ENCODE data around the gene CACNA1S. TPM values are rescaled to one million over a fixed set of nuclear protein-coding genes. Genes with fewer than 3 reads are reported as not detected.
A peak's percentile ranks its signal among the peaks of the same experiment; 100 is the strongest.

CACNA1S gene
- total RNA-seq, 1 donor from 2014 or later = not detected

GRCh38 chr1:201036188-201036842, 75.9 kb downstream of the CACNA1S start:
- Mint-ChIP-seq H3K4me1 (no peaks in the 10 kb centered on the region), H3K36me3 (no peaks in the 10 kb centered on the region), H3K9me3 (no peaks in the 10 kb centered on the region), H3K4me3 (no peak overlapping the region), H3K27ac (no peak overlapping the region), H3K27me3 (ENCODE audit: low read depth) (peaks cover 3% of the 10 kb centered on the region)
- DNase-seq (ENCODE audit: low spot score in 2 of 2, unreplicated experiment in 2 of 2) = no peak
- no peak for TF ChIP-seq CTCF (IDR thresholded peaks at IDR 0.05; ENCODE audit: unreplicated experiment)

- TF ChIP-seq CTCF (IDR thresholded peaks at IDR 0.05; ENCODE audit: unreplicated experiment) = no peak
- Mint-ChIP-seq H3K27me3 (ENCODE audit: low read depth) (peaks cover 6% of the 10 kb centered on the region), H3K4me1 (no peaks in the 10 kb centered on the region), H3K36me3 (no peaks in the 10 kb centered on the region), H3K27ac (no peak overlapping the region), H3K4me3 (no peak overlapping the region), H3K9me3 (no peaks in the 10 kb centered on the region)
- no peak for DNase-seq (ENCODE audit: low spot score in 2 of 2, unreplicated experiment in 2 of 2)
Observed at GRCh38 chr1:201034671-201035070, 77.6 kb downstream of the CACNA1S start.

- no peaks in the 10 kb centered on the region for H3K4me1 Mint-ChIP-seq
- no peak overlapping the region for H3K27ac Mint-ChIP-seq
- no peaks in the 10 kb centered on the region for H3K36me3 Mint-ChIP-seq
- peaks cover 6% of the 10 kb centered on the region for H3K27me3 Mint-ChIP-seq (ENCODE audit: low read depth)
- TF ChIP-seq CTCF (IDR thresholded peaks at IDR 0.05; ENCODE audit: unreplicated experiment) = no peak
- no peak overlapping the region for H3K4me3 Mint-ChIP-seq
- H3K9me3 Mint-ChIP-seq = no peaks in the 10 kb centered on the region
- no peak for DNase-seq (ENCODE audit: low spot score in 2 of 2, unreplicated experiment in 2 of 2)
Observed at GRCh38 chr1:201032408-201032807, 79.8 kb downstream of the CACNA1S start.

GRCh38 chr1:201028461-201028889, 83.8 kb downstream of the CACNA1S start:
- Mint-ChIP-seq H3K27ac (no peak overlapping the region), H3K9me3 (no peaks in the 10 kb centered on the region), H3K27me3 (ENCODE audit: low read depth) (peaks cover 19% of the 10 kb centered on the region), H3K4me3 (no peak overlapping the region), H3K4me1 (peaks cover 18% of the 10 kb centered on the region), H3K36me3 (no peaks in the 10 kb centered on the region)
- no peak for TF ChIP-seq CTCF (IDR thresholded peaks at IDR 0.05; ENCODE audit: unreplicated experiment)
- DNase-seq (ENCODE audit: low spot score in 2 of 2, unreplicated experiment in 2 of 2) = no peak

- no peak for DNase-seq (ENCODE audit: low spot score in 2 of 2, unreplicated experiment in 2 of 2)
- Mint-ChIP-seq H3K4me3 (no peak overlapping the region), H3K27ac (peak overlapping the region; percentile 60), H3K36me3 (no peaks in the 10 kb centered on the region), H3K9me3 (no peaks in the 10 kb centered on the region), H3K4me1 (peaks cover 29% of the 10 kb centered on the region), H3K27me3 (ENCODE audit: low read depth) (peaks cover 27% of the 10 kb centered on the region)
- no peak for TF ChIP-seq CTCF (IDR thresholded peaks at IDR 0.05; ENCODE audit: unreplicated experiment)
Observed at GRCh38 chr1:201026836-201027235, 85.4 kb downstream of the CACNA1S start.

Data from mesothelial cell of epicardium (in vitro differentiated cells).